ENCODE data around the gene CLCNKA.
A peak's percentile ranks its signal among the peaks of the same experiment; 100 is the strongest.

The CLCNKA gene

GRCh38 chr1:16063226-16063829 is 41.5 kb downstream of the CLCNKA start:
- DNase-seq (ENCODE audit: low spot score): no peak

- DNase-seq (ENCODE audit: low spot score): no peak
These were observed 42.1 kb downstream of the CLCNKA start for GRCh38 chr1:16063921-16064320.

GRCh38 chr1:16064536-16065268 is 42.9 kb downstream of the CLCNKA start:
- no peak for DNase-seq (ENCODE audit: low spot score)

- no peak for DNase-seq (ENCODE audit: low spot score)
These were observed 43.4 kb downstream of the CLCNKA start for GRCh38 chr1:16065269-16065576.

- no peak for DNase-seq (ENCODE audit: low spot score)
These were observed 44.4 kb downstream of the CLCNKA start for GRCh38 chr1:16066245-16066644.

- DNase-seq (ENCODE audit: low spot score): no peak
These were observed 45.4 kb downstream of the CLCNKA start for GRCh38 chr1:16067127-16067768.

GRCh38 chr1:16067933-16068332 is 46.1 kb downstream of the CLCNKA start:
- no peak for DNase-seq (ENCODE audit: low spot score)

- peak; percentile 63 for DNase-seq (ENCODE audit: low spot score)
These were observed 46.8 kb downstream of the CLCNKA start for GRCh38 chr1:16068356-16069270.

GRCh38 chr1:16070640-16071355 is 49.0 kb downstream of the CLCNKA start:
- DNase-seq (ENCODE audit: low spot score): no peak

- DNase-seq (ENCODE audit: low spot score): no peak
These were observed 49.8 kb downstream of the CLCNKA start for GRCh38 chr1:16071614-16072013.

- DNase-seq (ENCODE audit: low spot score): no peak
These were observed 50.3 kb downstream of the CLCNKA start for GRCh38 chr1:16072095-16072494.

- DNase-seq (ENCODE audit: low spot score): no peak
These were observed 51.0 kb downstream of the CLCNKA start for GRCh38 chr1:16072616-16073484.

- peak; percentile 88 for DNase-seq (ENCODE audit: low spot score)
These were observed 51.8 kb downstream of the CLCNKA start, which contains the start of gene FAM131C for GRCh38 chr1:16073490-16074119. FAM131C (minus strand) TSS chr1:16073651; CDS start chr1:16073442, 209 bp downstream.

GRCh38 chr1:16074217-16074616 is 52.4 kb downstream of the CLCNKA start:
- DNase-seq (ENCODE audit: low spot score): no peak

GRCh38 chr1:16075337-16076030 is 53.6 kb downstream of the CLCNKA start:
- peak; percentile 74 for DNase-seq (ENCODE audit: low spot score)

- DNase-seq (ENCODE audit: low spot score): peak; percentile 92
These were observed 54.4 kb downstream of the CLCNKA start for GRCh38 chr1:16076031-16076864.

GRCh38 chr1:16076865-16077238 is 55.0 kb downstream of the CLCNKA start:
- no peak for DNase-seq (ENCODE audit: low spot score)

- DNase-seq (ENCODE audit: low spot score): no peak
These were observed 55.8 kb downstream of the CLCNKA start for GRCh38 chr1:16077406-16078245.

Data from AG08396 (cell line).